Esophagus squamous epithelium (tissue), 4 donors: ENCODE measurements around the gene MYO18B.

Experiments used
- POLR2A ChIP-seq, 4 donors: fragments of 450-650 bp; IDR thresholded peaks; one replicate each; pipeline ENCODE4 v1.6.1; 2017; ENCODE audit warnings: antibody characterized with exemption in 4 of 4, mild to moderate bottlenecking in 4 of 4, moderate library complexity in 3 of 4
- TF ChIP-seq, protein P1 (sequence below), 6 experiments: fragments of 450-650 bp in 4 of 6; fragments of 200-600 bp in 2 of 6; sonication (generic) in 2 of 6; IDR thresholded peaks; one replicate each; pipeline ENCODE4 v1.5.1; 2016 to 2019; ENCODE audit warnings: antibody characterized with exemption in 6 of 6, mild to moderate bottlenecking in 4 of 6, moderate library complexity in 4 of 6

DNA sequence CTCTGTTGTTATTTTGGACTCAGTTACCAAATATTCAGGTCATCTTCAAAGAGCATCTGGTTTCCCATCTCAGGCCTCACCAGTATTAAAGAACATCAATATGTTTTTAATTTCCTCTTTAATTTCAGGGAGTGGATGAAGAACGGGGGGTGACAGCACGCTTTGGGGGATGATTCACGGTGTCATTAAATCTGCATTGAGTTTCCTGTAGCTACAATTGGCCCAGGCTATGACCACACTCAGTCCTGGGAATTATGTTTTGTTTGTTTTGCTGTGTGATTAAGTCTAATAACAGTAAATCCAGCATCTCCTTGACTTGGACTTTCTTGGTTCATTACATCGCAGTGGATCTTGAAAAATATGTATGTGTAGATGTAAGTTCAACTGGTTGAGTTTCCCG is 277.6 kb downstream of the MYO18B start:
- TF ChIP-seq, protein P1, sequence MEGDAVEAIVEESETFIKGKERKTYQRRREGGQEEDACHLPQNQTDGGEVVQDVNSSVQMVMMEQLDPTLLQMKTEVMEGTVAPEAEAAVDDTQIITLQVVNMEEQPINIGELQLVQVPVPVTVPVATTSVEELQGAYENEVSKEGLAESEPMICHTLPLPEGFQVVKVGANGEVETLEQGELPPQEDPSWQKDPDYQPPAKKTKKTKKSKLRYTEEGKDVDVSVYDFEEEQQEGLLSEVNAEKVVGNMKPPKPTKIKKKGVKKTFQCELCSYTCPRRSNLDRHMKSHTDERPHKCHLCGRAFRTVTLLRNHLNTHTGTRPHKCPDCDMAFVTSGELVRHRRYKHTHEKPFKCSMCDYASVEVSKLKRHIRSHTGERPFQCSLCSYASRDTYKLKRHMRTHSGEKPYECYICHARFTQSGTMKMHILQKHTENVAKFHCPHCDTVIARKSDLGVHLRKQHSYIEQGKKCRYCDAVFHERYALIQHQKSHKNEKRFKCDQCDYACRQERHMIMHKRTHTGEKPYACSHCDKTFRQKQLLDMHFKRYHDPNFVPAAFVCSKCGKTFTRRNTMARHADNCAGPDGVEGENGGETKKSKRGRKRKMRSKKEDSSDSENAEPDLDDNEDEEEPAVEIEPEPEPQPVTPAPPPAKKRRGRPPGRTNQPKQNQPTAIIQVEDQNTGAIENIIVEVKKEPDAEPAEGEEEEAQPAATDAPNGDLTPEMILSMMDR (IDR thresholded peaks at IDR 0.05), result no peak
- TF ChIP-seq POLR2A (IDR thresholded peaks at IDR 0.05), result no peak
